ENCODE measurements around the gene CWH43.
"Not testable (repeated sequence)": the region's sequence is repeated elsewhere in the genome, so short reads cannot be mapped to it uniquely, and the experiment has no call there.

Gene CWH43

GRCh38 chr4:49032440-49033161 lies 46.5 kb downstream of the CWH43 start:
- Histone ChIP-seq H3K4me1 (ENCODE audit: control insufficient read depth, low read depth, low read length) (no peaks in the 10 kb centered on the region), H4K8ac (ENCODE audit: low read depth, low read length) (no peak overlapping the region), H3K9ac (ENCODE audit: low read length) (no peak overlapping the region), H3K27me3 (ENCODE audit: insufficient read depth, low read length, poor library complexity) (no peaks in the 10 kb centered on the region), H3K27ac (ENCODE audit: low read depth, low read length) (no peak overlapping the region), H3K4me2 (ENCODE audit: low read length) (no peak overlapping the region), H2AK5ac (ENCODE audit: low read length) (no peak overlapping the region), H3K23ac (ENCODE audit: low read length) (no peak overlapping the region), H3K18ac (ENCODE audit: low read length) (no peak overlapping the region), H4K5ac (ENCODE audit: low read length) (no peak overlapping the region), H3K4ac (ENCODE audit: low read depth, low read length) (no peak overlapping the region), H3K79me1 (ENCODE audit: low read length) (no peaks in the 10 kb centered on the region), H3K56ac (ENCODE audit: low read length) (no peak overlapping the region), H2BK5ac (ENCODE audit: low read length) (no peak overlapping the region), H3K36me3 (ENCODE audit: control insufficient read depth, insufficient read depth, low read length) (no peaks in the 10 kb centered on the region), H3K79me2 (ENCODE audit: control insufficient read depth, insufficient read depth, low read length) (no peaks in the 10 kb centered on the region), H3K4me3 (ENCODE audit: low read length) (no peak overlapping the region), H2BK120ac (ENCODE audit: low read depth, low read length) (no peak overlapping the region), H2BK15ac (replicated peaks; ENCODE audit: low read depth) (no peak overlapping the region)
- WGBS (ENCODE audit: extremely low coverage, insufficient coverage, low lambda C conversion rate) = no CpG with 5 or more reads among the region's 11 CpGs
- peak; percentile 19 for DNase-seq

DNA sequence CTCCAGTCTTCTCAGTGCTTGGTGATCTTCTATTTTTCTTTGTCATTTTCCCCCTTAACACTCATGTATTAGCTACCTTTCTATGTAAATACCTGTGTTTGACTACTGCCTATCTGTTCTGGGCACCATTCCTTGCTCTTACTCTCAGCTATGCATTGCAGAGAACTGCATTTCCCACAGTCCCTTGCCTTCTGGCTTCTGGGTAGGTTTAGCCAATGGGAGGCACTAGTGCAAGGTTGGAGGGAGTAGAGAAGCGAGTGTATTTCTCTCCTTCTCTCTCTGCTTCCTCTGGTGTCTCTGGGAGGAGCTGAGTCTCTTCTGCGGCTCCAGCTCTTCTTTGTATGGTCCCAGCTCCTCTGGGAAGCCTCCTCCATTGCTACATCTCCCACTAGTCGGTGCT lies 50.5 kb downstream of the CWH43 start:
- H3K56ac ChIP-seq (ENCODE audit: low read length) = no peak overlapping the region
- WGBS (ENCODE audit: extremely low coverage, insufficient coverage, low lambda C conversion rate) = no CpG with 5 or more reads among the region's 3 CpGs
- no peak overlapping the region for H3K27ac ChIP-seq (ENCODE audit: low read depth, low read length)
- no peak for DNase-seq
- H3K27me3 ChIP-seq (ENCODE audit: insufficient read depth, low read length, poor library complexity) = no peaks in the 10 kb centered on the region
- H3K79me1 ChIP-seq (ENCODE audit: low read length) = no peaks in the 10 kb centered on the region
- H4K5ac ChIP-seq (ENCODE audit: low read length) = no peak overlapping the region
- no peak overlapping the region for H3K4ac ChIP-seq (ENCODE audit: low read depth, low read length)
- H2AK5ac ChIP-seq (ENCODE audit: low read length) = no peak overlapping the region
- no peak overlapping the region for H3K23ac ChIP-seq (ENCODE audit: low read length)
- no peak overlapping the region for H2BK15ac ChIP-seq (replicated peaks; ENCODE audit: low read depth)
- no peak overlapping the region for H2BK120ac ChIP-seq (ENCODE audit: low read depth, low read length)
- no peak overlapping the region for H2BK5ac ChIP-seq (ENCODE audit: low read length)
- no peaks in the 10 kb centered on the region for H3K36me3 ChIP-seq (ENCODE audit: control insufficient read depth, insufficient read depth, low read length)
- H3K4me2 ChIP-seq (ENCODE audit: low read length) = no peak overlapping the region
- H4K8ac ChIP-seq (ENCODE audit: low read depth, low read length) = no peak overlapping the region
- no peak overlapping the region for H3K18ac ChIP-seq (ENCODE audit: low read length)
- no peak overlapping the region for H3K4me3 ChIP-seq (ENCODE audit: low read length)
- H3K9ac ChIP-seq (ENCODE audit: low read length) = no peak overlapping the region
- no peaks in the 10 kb centered on the region for H3K79me2 ChIP-seq (ENCODE audit: control insufficient read depth, insufficient read depth, low read length)
- no peaks in the 10 kb centered on the region for H3K4me1 ChIP-seq (ENCODE audit: control insufficient read depth, low read depth, low read length)

DNA sequence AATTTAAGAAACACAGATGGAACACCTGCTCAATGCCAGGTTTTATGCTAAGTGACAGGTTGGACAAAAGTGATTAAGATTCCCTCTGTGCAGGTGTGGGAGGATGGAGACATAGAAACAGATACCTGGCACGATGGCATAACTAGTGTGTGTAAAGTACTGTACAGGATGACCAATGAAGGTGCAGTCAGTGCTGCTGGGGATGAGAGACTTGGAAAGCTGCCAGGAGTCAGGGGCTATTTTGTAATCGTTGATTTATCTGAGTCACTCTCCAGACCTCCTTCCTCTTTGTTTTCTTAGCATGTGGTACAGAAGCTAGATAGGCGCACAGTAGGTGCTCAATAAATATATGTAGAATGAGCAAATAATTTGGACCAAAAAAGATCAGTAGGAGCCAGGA lies 58.2 kb downstream of the CWH43 start:
- no peak overlapping the region for H3K23ac ChIP-seq (ENCODE audit: low read length)
- H3K56ac ChIP-seq (ENCODE audit: low read length) = no peak overlapping the region
- no peaks in the 10 kb centered on the region for H3K4me1 ChIP-seq (ENCODE audit: control insufficient read depth, low read depth, low read length)
- H3K4me3 ChIP-seq (ENCODE audit: low read length) = no peak overlapping the region
- H3K4me2 ChIP-seq (ENCODE audit: low read length) = no peak overlapping the region
- no peak overlapping the region for H4K5ac ChIP-seq (ENCODE audit: low read length)
- no peak overlapping the region for H2AK5ac ChIP-seq (ENCODE audit: low read length)
- no peak overlapping the region for H2BK15ac ChIP-seq (replicated peaks; ENCODE audit: low read depth)
- no peak overlapping the region for H3K4ac ChIP-seq (ENCODE audit: low read depth, low read length)
- no peak overlapping the region for H2BK120ac ChIP-seq (ENCODE audit: low read depth, low read length)
- no peak overlapping the region for H3K18ac ChIP-seq (ENCODE audit: low read length)
- WGBS (ENCODE audit: extremely low coverage, insufficient coverage, low lambda C conversion rate) = no CpG with 5 or more reads among the region's 3 CpGs
- no peak overlapping the region for H3K9ac ChIP-seq (ENCODE audit: low read length)
- no peaks in the 10 kb centered on the region for H3K79me1 ChIP-seq (ENCODE audit: low read length)
- H3K79me2 ChIP-seq (ENCODE audit: control insufficient read depth, insufficient read depth, low read length) = no peaks in the 10 kb centered on the region
- no peak overlapping the region for H4K8ac ChIP-seq (ENCODE audit: low read depth, low read length)
- no peak overlapping the region for H3K27ac ChIP-seq (ENCODE audit: low read depth, low read length)
- H2BK5ac ChIP-seq (ENCODE audit: low read length) = no peak overlapping the region
- no peaks in the 10 kb centered on the region for H3K27me3 ChIP-seq (ENCODE audit: insufficient read depth, low read length, poor library complexity)
- DNase-seq = no peak
- H3K36me3 ChIP-seq (ENCODE audit: control insufficient read depth, insufficient read depth, low read length) = no peaks in the 10 kb centered on the region

DNA sequence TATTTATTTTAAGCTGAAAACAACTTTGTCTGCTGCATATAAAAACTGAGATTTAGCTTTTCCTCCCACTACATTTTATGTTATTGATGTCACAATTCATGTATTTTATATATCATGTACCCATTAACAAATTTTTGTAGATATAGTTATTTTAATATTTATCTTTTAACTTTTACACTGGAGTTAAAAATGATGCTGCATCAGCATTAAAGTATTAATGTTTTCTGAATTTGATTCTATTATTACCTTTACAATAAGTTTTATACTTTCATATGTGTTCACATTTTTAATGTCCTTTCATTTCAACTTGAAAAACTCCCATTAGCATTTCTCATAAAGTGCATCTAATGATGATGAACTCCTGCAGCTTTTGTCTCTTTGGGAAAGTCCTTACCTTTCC lies 72.2 kb downstream of the CWH43 start:
- H3K18ac ChIP-seq (ENCODE audit: low read length) = no peak overlapping the region
- no peaks in the 10 kb centered on the region for H3K27me3 ChIP-seq (ENCODE audit: insufficient read depth, low read length, poor library complexity)
- H3K9ac ChIP-seq (ENCODE audit: low read length) = no peak overlapping the region
- no peak overlapping the region for H2BK5ac ChIP-seq (ENCODE audit: low read length)
- no peak overlapping the region for H3K23ac ChIP-seq (ENCODE audit: low read length)
- no peak overlapping the region for H4K8ac ChIP-seq (ENCODE audit: low read depth, low read length)
- H4K5ac ChIP-seq (ENCODE audit: low read length) = no peak overlapping the region
- H2AK5ac ChIP-seq (ENCODE audit: low read length) = no peak overlapping the region
- no peak overlapping the region for H2BK120ac ChIP-seq (ENCODE audit: low read depth, low read length)
- no peak overlapping the region for H3K4ac ChIP-seq (ENCODE audit: low read depth, low read length)
- no peak overlapping the region for H2BK15ac ChIP-seq (replicated peaks; ENCODE audit: low read depth)
- DNase-seq = no peak
- H3K27ac ChIP-seq (ENCODE audit: low read depth, low read length) = no peak overlapping the region
- no peaks in the 10 kb centered on the region for H3K79me2 ChIP-seq (ENCODE audit: control insufficient read depth, insufficient read depth, low read length)
- H3K4me1 ChIP-seq (ENCODE audit: control insufficient read depth, low read depth, low read length) = no peaks in the 10 kb centered on the region
- H3K79me1 ChIP-seq (ENCODE audit: low read length) = no peaks in the 10 kb centered on the region
- H3K4me3 ChIP-seq (ENCODE audit: low read length) = no peak overlapping the region
- no peaks in the 10 kb centered on the region for H3K36me3 ChIP-seq (ENCODE audit: control insufficient read depth, insufficient read depth, low read length)
- no peak overlapping the region for H3K4me2 ChIP-seq (ENCODE audit: low read length)
- H3K56ac ChIP-seq (ENCODE audit: low read length) = no peak overlapping the region

DNA sequence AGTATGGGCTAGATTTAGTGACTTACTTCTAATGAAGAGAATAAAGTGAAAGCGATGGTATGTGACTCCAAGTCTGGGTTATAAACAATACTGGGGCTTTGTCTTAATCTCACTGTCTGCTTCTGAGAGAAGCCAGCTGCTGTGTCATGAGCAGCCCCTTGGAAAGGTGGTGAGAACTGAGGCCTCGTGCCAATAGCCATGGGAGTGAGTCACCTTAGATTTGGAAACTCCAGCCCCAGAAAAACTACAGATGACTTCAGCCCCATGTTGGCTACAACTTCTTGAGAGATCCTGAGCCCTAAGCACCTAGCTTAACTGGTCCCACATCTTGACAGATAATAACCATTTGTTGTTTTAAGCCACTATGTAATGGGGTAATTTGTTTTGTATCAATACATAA lies 77.6 kb downstream of the CWH43 start:
- H3K79me2 ChIP-seq (ENCODE audit: control insufficient read depth, insufficient read depth, low read length) = no peaks in the 10 kb centered on the region
- H3K4me2 ChIP-seq (ENCODE audit: low read length) = no peak overlapping the region
- H3K4me3 ChIP-seq (ENCODE audit: low read length) = no peak overlapping the region
- no peak overlapping the region for H3K23ac ChIP-seq (ENCODE audit: low read length)
- H3K27me3 ChIP-seq (ENCODE audit: insufficient read depth, low read length, poor library complexity) = no peaks in the 10 kb centered on the region
- no peak overlapping the region for H3K18ac ChIP-seq (ENCODE audit: low read length)
- DNase-seq = no peak
- no peak overlapping the region for H4K5ac ChIP-seq (ENCODE audit: low read length)
- H3K79me1 ChIP-seq (ENCODE audit: low read length) = no peaks in the 10 kb centered on the region
- H3K36me3 ChIP-seq (ENCODE audit: control insufficient read depth, insufficient read depth, low read length) = no peaks in the 10 kb centered on the region
- H3K9ac ChIP-seq (ENCODE audit: low read length) = no peak overlapping the region
- no peak overlapping the region for H3K56ac ChIP-seq (ENCODE audit: low read length)
- H2BK15ac ChIP-seq (replicated peaks; ENCODE audit: low read depth) = no peak overlapping the region
- no peak overlapping the region for H2AK5ac ChIP-seq (ENCODE audit: low read length)
- H3K4ac ChIP-seq (ENCODE audit: low read depth, low read length) = no peak overlapping the region
- no peaks in the 10 kb centered on the region for H3K4me1 ChIP-seq (ENCODE audit: control insufficient read depth, low read depth, low read length)
- WGBS (ENCODE audit: extremely low coverage, insufficient coverage, low lambda C conversion rate) = no CpG with 5 or more reads among the region's 2 CpGs
- no peak overlapping the region for H3K27ac ChIP-seq (ENCODE audit: low read depth, low read length)
- no peak overlapping the region for H4K8ac ChIP-seq (ENCODE audit: low read depth, low read length)
- no peak overlapping the region for H2BK5ac ChIP-seq (ENCODE audit: low read length)
- H2BK120ac ChIP-seq (ENCODE audit: low read depth, low read length) = no peak overlapping the region

GRCh38 chr4:49072196-49072595 lies 86.1 kb downstream of the CWH43 start:
- not testable (repeated sequence) for DNase-seq; H3K79me1 ChIP-seq (ENCODE audit: low read length); H3K18ac ChIP-seq (ENCODE audit: low read length); H3K36me3 ChIP-seq (ENCODE audit: control insufficient read depth, insufficient read depth, low read length); H3K4me1 ChIP-seq (ENCODE audit: control insufficient read depth, low read depth, low read length); H3K4me2 ChIP-seq (ENCODE audit: low read length); H3K56ac ChIP-seq (ENCODE audit: low read length); H3K4ac ChIP-seq (ENCODE audit: low read depth, low read length); H3K9ac ChIP-seq (ENCODE audit: low read length); H3K4me3 ChIP-seq (ENCODE audit: low read length); H3K23ac ChIP-seq (ENCODE audit: low read length); H4K5ac ChIP-seq (ENCODE audit: low read length); H3K79me2 ChIP-seq (ENCODE audit: control insufficient read depth, insufficient read depth, low read length); H4K8ac ChIP-seq (ENCODE audit: low read depth, low read length); H3K27ac ChIP-seq (ENCODE audit: low read depth, low read length); H3K27me3 ChIP-seq (ENCODE audit: insufficient read depth, low read length, poor library complexity); H2BK15ac ChIP-seq (replicated peaks; ENCODE audit: low read depth); H2AK5ac ChIP-seq (ENCODE audit: low read length); H2BK5ac ChIP-seq (ENCODE audit: low read length); H2BK120ac ChIP-seq (ENCODE audit: low read depth, low read length)
- no CpG with 5 or more reads among the region's 11 CpGs for WGBS (ENCODE audit: extremely low coverage, insufficient coverage, low lambda C conversion rate)

All from mesendoderm (in vitro differentiated cells).